Testis (tissue), 3 donors: Measurements from ENCODE around the gene DCLK1. TPM values are rescaled to one million over a fixed set of nuclear protein-coding genes. Genes with fewer than 3 reads are reported as not detected.

Experiments used
- DNase-seq: peaks from one replicate; pipeline ENCODE4 v3.0.0-alpha.2; 2019
- H3K27ac ChIP-seq, 2 donors: fragments of 200-600 bp; sonication (generic); one replicate each; pipeline ENCODE4 v1.5.1; 2019
- H3K27me3 ChIP-seq: fragments of 200-600 bp; sonication (generic); one replicate; pipeline ENCODE4 v1.5.1; 2019
- H3K36me3 ChIP-seq: fragments of 200-600 bp; sonication (generic); one replicate; pipeline ENCODE4 v1.5.1; 2017; ENCODE audit warnings: low read depth; ENCODE audit errors: missing control alignments
- H3K4me1 ChIP-seq: fragments of 200-600 bp; sonication (generic); one replicate; pipeline ENCODE4 v1.5.1; 2019
- H3K4me3 ChIP-seq, 2 donors: fragments of 200-600 bp; sonication (generic); one replicate each; pipeline ENCODE4 v1.5.1; 2017 to 2019
- H3K9me3 ChIP-seq: fragments of 200-600 bp; sonication (generic); one replicate; pipeline ENCODE4 v1.5.1; 2017
- POLR2A ChIP-seq: fragments of 450-650 bp; IDR thresholded peaks from one replicate; pipeline ENCODE4 v1.6.1; 2017; ENCODE audit warnings: antibody characterized with exemption, mild to moderate bottlenecking, moderate library complexity
- WGBS, 2 donors: methylation state at CpG; one replicate each; pipeline ENCODE4 v1.1.5; 2018; 5-methylcytosine and 5-hydroxymethylcytosine counted together
- intact Hi-C: fragments of 100-400 bp; cut with DNase I; formaldehyde crosslinking; loops from one replicate; pipeline ENCODE4 v1.15.1; 2023; ENCODE audit warnings: low total_unique reads
- polyA plus RNA-seq: library from polyadenylated mRNA; stranded (reverse); fragments of 350-450 nt; fragmentation: Illumina TruSeq; extraction: RNeasy Lipid Tissue Mini Kit (QIAGEN cat#74804); gene quantifications from one replicate; pipeline ENCODE4 v1.2.3, GENCODE V29; 2014; ENCODE audit warnings: low read depth, low replicate concordance; ENCODE audit not compliant: insufficient read depth
- total RNA-seq, 2 donors: library from RNA; depleted of rRNA; stranded (reverse); fragments of >200 nt; gene quantifications; one replicate each; pipeline ENCODE4 v1.2.3, GENCODE V29; 2016
- TF ChIP-seq, protein P1 (sequence below), 3 experiments: fragments of 450-650 bp in 2 of 3; fragments of 200-600 bp in 1 of 3; sonication (generic) in 1 of 3; IDR thresholded peaks; one replicate each; pipeline ENCODE4 v1.5.1; 2016 to 2019; ENCODE audit warnings: antibody characterized with exemption in 3 of 3, mild to moderate bottlenecking in 2 of 3, moderate library complexity in 1 of 3

DCLK1 gene
- total and polyA plus RNA-seq, 3 donors from 2014 or later, result 4.5 to 8.9 (median 4.9) TPM

DNA sequence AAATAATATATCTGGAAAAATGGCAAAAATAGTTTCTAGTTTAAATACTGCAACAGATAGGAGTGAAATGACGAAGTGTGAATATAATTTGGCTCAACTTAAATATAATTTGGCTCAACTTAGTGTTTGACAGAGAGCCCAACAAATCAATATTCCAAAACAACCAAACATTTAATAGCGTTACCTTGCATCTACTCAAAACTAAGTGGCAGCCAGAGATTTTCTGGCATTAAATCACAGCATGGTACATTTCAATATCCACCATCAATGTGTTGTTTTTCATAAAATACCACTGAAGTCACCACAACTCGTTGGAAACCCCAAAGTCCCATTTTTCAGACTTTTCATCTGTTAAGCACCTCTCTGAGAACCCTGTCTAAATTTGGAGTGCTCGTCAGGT is 69.6 kb downstream of the DCLK1 start:
- Histone ChIP-seq H3K27me3 (no peaks in the 10 kb centered on the region), H3K36me3 (no peaks in the 10 kb centered on the region), H3K4me1 (no peaks in the 10 kb centered on the region), H3K27ac (no peak overlapping the region), H3K9me3 (no peaks in the 10 kb centered on the region), H3K4me3 (no peak overlapping the region)
- no peak for DNase-seq
- TF ChIP-seq POLR2A, result no peak
- TF ChIP-seq, protein P1, sequence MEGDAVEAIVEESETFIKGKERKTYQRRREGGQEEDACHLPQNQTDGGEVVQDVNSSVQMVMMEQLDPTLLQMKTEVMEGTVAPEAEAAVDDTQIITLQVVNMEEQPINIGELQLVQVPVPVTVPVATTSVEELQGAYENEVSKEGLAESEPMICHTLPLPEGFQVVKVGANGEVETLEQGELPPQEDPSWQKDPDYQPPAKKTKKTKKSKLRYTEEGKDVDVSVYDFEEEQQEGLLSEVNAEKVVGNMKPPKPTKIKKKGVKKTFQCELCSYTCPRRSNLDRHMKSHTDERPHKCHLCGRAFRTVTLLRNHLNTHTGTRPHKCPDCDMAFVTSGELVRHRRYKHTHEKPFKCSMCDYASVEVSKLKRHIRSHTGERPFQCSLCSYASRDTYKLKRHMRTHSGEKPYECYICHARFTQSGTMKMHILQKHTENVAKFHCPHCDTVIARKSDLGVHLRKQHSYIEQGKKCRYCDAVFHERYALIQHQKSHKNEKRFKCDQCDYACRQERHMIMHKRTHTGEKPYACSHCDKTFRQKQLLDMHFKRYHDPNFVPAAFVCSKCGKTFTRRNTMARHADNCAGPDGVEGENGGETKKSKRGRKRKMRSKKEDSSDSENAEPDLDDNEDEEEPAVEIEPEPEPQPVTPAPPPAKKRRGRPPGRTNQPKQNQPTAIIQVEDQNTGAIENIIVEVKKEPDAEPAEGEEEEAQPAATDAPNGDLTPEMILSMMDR (IDR thresholded peaks at IDR 0.05), result no peak
- intact Hi-C loops, result no loop called here
- 50 to 55% methylated on average over 4 of the region's 4 CpGs for WGBS, 2 donors

DNA sequence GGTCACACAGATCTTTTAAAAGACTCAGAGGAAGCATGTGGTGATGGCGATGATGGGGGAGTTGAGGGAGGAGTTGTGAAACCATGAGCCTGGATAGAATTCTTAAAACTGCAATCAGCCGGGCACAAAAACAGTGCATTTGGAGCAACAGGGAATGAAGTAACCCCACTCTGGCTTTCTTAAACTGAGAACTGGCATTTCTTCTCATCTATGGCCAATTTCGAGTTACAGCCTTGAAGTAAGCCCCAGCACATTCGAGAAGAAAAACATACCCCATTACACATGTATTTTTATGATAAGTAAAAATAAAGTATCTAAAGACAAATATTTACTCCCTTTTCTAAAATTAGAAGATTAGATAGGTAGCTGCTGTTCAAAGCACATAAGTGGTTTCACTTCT is 70.1 kb downstream of the DCLK1 start:
- Histone ChIP-seq H3K36me3 (no peaks in the 10 kb centered on the region), H3K27me3 (no peaks in the 10 kb centered on the region), H3K9me3 (no peaks in the 10 kb centered on the region), H3K27ac (no peak overlapping the region), H3K4me1 (no peaks in the 10 kb centered on the region), H3K4me3 (no peak overlapping the region)
- intact Hi-C loops, result no loop called here
- 32 to 58% methylated on average over 4 of the region's 4 CpGs for WGBS, 2 donors
- DNase-seq, result no peak
- no peak for TF ChIP-seq POLR2A
- TF ChIP-seq, protein P1 (IDR thresholded peaks at IDR 0.05), result no peak

- Histone ChIP-seq H3K4me3 (no peak overlapping the region), H3K9me3 (no peaks in the 10 kb centered on the region), H3K27ac (no peak overlapping the region), H3K4me1 (no peaks in the 10 kb centered on the region), H3K27me3 (no peaks in the 10 kb centered on the region), H3K36me3 (no peaks in the 10 kb centered on the region)
- TF ChIP-seq, protein P1 (IDR thresholded peaks at IDR 0.05), result no peak
- no peak for TF ChIP-seq POLR2A
- WGBS, 2 donors, result 72 to 79% methylated on average over 1 of the region's 1 CpG
- intact Hi-C loops, result no loop called here
- no peak for DNase-seq
Measured at GRCh38 chr13:36059321-36059720, 71.9 kb downstream of the DCLK1 start.

- WGBS, 2 donors, result 75 to 79% methylated on average over 2 of the region's 2 CpGs
Measured at GRCh38 chr13:36058116-36058515, 73.1 kb downstream of the DCLK1 start.

GRCh38 chr13:36057547-36057946 is 73.6 kb downstream of the DCLK1 start:
- TF ChIP-seq, protein P1 (IDR thresholded peaks at IDR 0.05), result no peak
- no peak for TF ChIP-seq POLR2A
- WGBS, 2 donors, result 74 to 86% methylated on average over 1 of the region's 1 CpG

More at GRCh38 chr13:36058116-36058515, 73.1 kb downstream of the DCLK1 start:
- Histone ChIP-seq H3K4me3 (no peak overlapping the region), H3K27me3 (no peaks in the 10 kb centered on the region), H3K4me1 (no peaks in the 10 kb centered on the region), H3K27ac (no peak overlapping the region), H3K9me3 (no peaks in the 10 kb centered on the region), H3K36me3 (no peaks in the 10 kb centered on the region)
- no peak for DNase-seq
- intact Hi-C loops, result no loop called here
- TF ChIP-seq, protein P1 (IDR thresholded peaks at IDR 0.05), result no peak
- TF ChIP-seq POLR2A, result no peak

More at GRCh38 chr13:36057547-36057946, 73.6 kb downstream of the DCLK1 start:
- Histone ChIP-seq H3K36me3 (no peaks in the 10 kb centered on the region), H3K27me3 (no peaks in the 10 kb centered on the region), H3K4me3 (no peak overlapping the region), H3K27ac (no peak overlapping the region), H3K4me1 (no peaks in the 10 kb centered on the region), H3K9me3 (no peaks in the 10 kb centered on the region)
- intact Hi-C loops, result no loop called here
- DNase-seq, result no peak
